OCI-LY1 (cell line): ENCODE results near the gene TMF1.

Source experiments
- CTCF ChIP-seq: fragments of 200-600 bp; sonication (generic), shearing (Covaris generic); IDR thresholded peaks from 2 replicates; pipeline ENCODE4 v1.5.1; 2017; ENCODE audit warnings: mild to moderate bottlenecking, antibody characterized with exemption, low read length, moderate library complexity, mixed read lengths
- EZH2 ChIP-seq: fragments of 200-600 bp; sonication (generic), shearing (Covaris generic); IDR thresholded peaks from 2 replicates; pipeline ENCODE4 v1.8.0; 2017; ENCODE audit warnings: borderline replicate concordance, mixed run types, mild to moderate bottlenecking, antibody characterized with exemption, low read length, moderate library complexity, mixed read lengths

GRCh38 chr3:68972358-68972979, 79.7 kb downstream of the TMF1 start:
- TF ChIP-seq EZH2 (no peak), CTCF (peak; percentile 95)
